A549 (cell line): Measurements from ENCODE around the gene SNX30. TPM values are rescaled to one million over a fixed set of nuclear protein-coding genes. Genes with fewer than 3 reads are reported as not detected.

Experiments used
- ATAC-seq, 2 experiments: fragments of 200-7000 bp in 1 of 2; fragments of >200 bp in 1 of 2; cut with Nextera tagmentation in 1 of 2; cut with Tn5 transposase in 1 of 2; 3 replicates each; pipeline versions ENCODE4 v1.8.0 to v1.9.1; 2018 to 2020; ENCODE audit warnings: mild to moderate bottlenecking in 1 of 2, moderate library complexity in 1 of 2
- CTCF ChIA-PET: fragments of 300-600 bp; sonication (Branson Sonifier 250); formaldehyde crosslinking; extraction: SDS; loops from one replicate; lab custom pipeline; 2021; ENCODE audit warnings: antibody characterized with exemption, inconsistent platforms; lab: Yijun Ruan, JAX
- POLR2A ChIA-PET: fragments of 350-600 bp; formaldehyde crosslinking; extraction: SDS; loops from one replicate; lab custom pipeline; 2021; ENCODE audit warnings: antibody characterized with exemption, inconsistent platforms; lab: Yijun Ruan, JAX
- DNase-seq, 2 experiments: peaks; one replicate each; pipeline versions ENCODE4 v3.0.0 to v3.0.0-alpha.2; 2011 to 2016; ENCODE audit warnings: low read depth in 1 of 2, low spot score in 1 of 2
- FAIRE-seq: peaks from 2 replicates; lab custom pipeline; 2011; peaks lifted over from hg19 to GRCh38; lab: Jason Lieb, UNC
- H3K27ac ChIP-seq, 2 experiments: fragments of >200 bp; sonication (Bioruptor Twin); formaldehyde crosslinking; 3 replicates each; pipeline ENCODE4 v1.5.1; 2016 to 2017
- H3K4me1 ChIP-seq: fragments of >200 bp; sonication (Bioruptor Twin); formaldehyde crosslinking; 3 replicates; pipeline ENCODE4 v1.6.1; 2016
- H3K4me2 ChIP-seq: fragments of >200 bp; sonication (Bioruptor Twin); formaldehyde crosslinking; 3 replicates; pipeline ENCODE4 v1.6.1; 2016
- H3K4me3 ChIP-seq: fragments of >200 bp; sonication (Bioruptor Twin); formaldehyde crosslinking; 3 replicates; pipeline ENCODE4 v1.5.1; 2016
- H3K9me3 ChIP-seq: fragments of >200 bp; sonication (Bioruptor Twin); formaldehyde crosslinking; 3 replicates; pipeline ENCODE4 v1.6.1; 2016
- CEBPB ChIP-seq, 2 experiments: fragments of >200 bp in 1 of 2; sonication (Bioruptor Twin) in 1 of 2; formaldehyde crosslinking in 1 of 2; IDR thresholded peaks; 2 replicates each; pipeline ENCODE4 v1.6.1; 2012 to 2016
- EHMT2 ChIP-seq: fragments of 200-600 bp; sonication (generic); IDR thresholded peaks from 2 replicates; pipeline ENCODE4 v1.6.1; 2016; ENCODE audit warnings: antibody characterized with exemption, low read depth, mild to moderate bottlenecking, moderate library complexity
- EP300 ChIP-seq, 2 experiments: fragments of >200 bp; sonication (Bioruptor Twin); formaldehyde crosslinking; IDR thresholded peaks; 2 replicates in 1 of 2; 3 replicates in 1 of 2; pipeline ENCODE4 v1.6.1; 2016 to 2017
- ESRRA ChIP-seq: fragments of 150-350 bp; IDR thresholded peaks from 2 replicates; pipeline ENCODE4 v1.6.1; 2014; ENCODE audit warnings: mild to moderate bottlenecking, low read length, borderline replicate concordance
- FOSB ChIP-seq: fragments of 250-450 bp; sonication (Bioruptor Pico); IDR thresholded peaks from 2 replicates; pipeline ENCODE4 v1.5.0; 2020; ENCODE audit warnings: mild to moderate bottlenecking, moderate library complexity
- FOXS1 ChIP-seq: fragments of 250-450 bp; sonication (Bioruptor Pico); IDR thresholded peaks from 2 replicates; pipeline ENCODE4 v1.5.0; 2020; ENCODE audit warnings: mild to moderate bottlenecking, moderate library complexity
- HDAC2 ChIP-seq: fragments of 200-600 bp; sonication (generic); IDR thresholded peaks from 2 replicates; pipeline ENCODE4 v1.6.1; 2016
- MAFK ChIP-seq: fragments of 450-650 bp; IDR thresholded peaks from 2 replicates; pipeline ENCODE4 v1.6.1; 2014; ENCODE audit not compliant: partially characterized antibody
- NFE2L2 ChIP-seq: fragments of 150-350 bp; conservative IDR thresholded peaks from 2 replicates; pipeline ENCODE4 v1.6.1; 2014; ENCODE audit warnings: low read length
- PHF8 ChIP-seq: fragments of 200-600 bp; sonication (generic); IDR thresholded peaks from 2 replicates; pipeline ENCODE4 v1.6.1; 2016; ENCODE audit warnings: low read depth, mild to moderate bottlenecking, antibody characterized with exemption, moderate library complexity, borderline replicate concordance
- RARB ChIP-seq: fragments of 250-450 bp; sonication (Bioruptor Pico); IDR thresholded peaks from 2 replicates; pipeline ENCODE4 v1.8.0; 2021; ENCODE audit warnings: mild to moderate bottlenecking, moderate library complexity
- RFX5 ChIP-seq: fragments of 450-650 bp; IDR thresholded peaks from 2 replicates; pipeline ENCODE4 v1.7.1; 2014; ENCODE audit warnings: antibody characterized with exemption, mild to moderate bottlenecking, moderate library complexity
- RNF2 ChIP-seq: fragments of 200-600 bp; sonication (generic); IDR thresholded peaks from 2 replicates; pipeline ENCODE4 v1.6.1; 2016; ENCODE audit warnings: low read depth, mild to moderate bottlenecking, antibody characterized with exemption, moderate library complexity, borderline replicate concordance
- TFCP2L1 ChIP-seq: fragments of 250-450 bp; sonication (Bioruptor Pico); IDR thresholded peaks from 2 replicates; pipeline ENCODE4 v1.5.0; 2021; ENCODE audit warnings: mild to moderate bottlenecking
- ZC3H11A ChIP-seq: fragments of 450-650 bp; IDR thresholded peaks from 2 replicates; pipeline ENCODE4 v1.6.1; 2014; ENCODE audit warnings: antibody characterized with exemption, mild to moderate bottlenecking
- ZSCAN20 ChIP-seq: fragments of 250-450 bp; sonication (Bioruptor Pico); IDR thresholded peaks from 2 replicates; pipeline ENCODE4 v1.8.0; 2022; ENCODE audit warnings: mild to moderate bottlenecking, moderate library complexity
- WGBS: methylation state at CpG from one replicate; pipeline ENCODE4 v1.1.6; 2017; ENCODE audit errors: missing lambda C conversion rate; 5-methylcytosine and 5-hydroxymethylcytosine counted together
- polyA plus RNA-seq, 4 experiments: library from polyadenylated mRNA; depleted of rRNA in 3 of 4; stranded (reverse); fragments of >200 nt; fragmentation: RNase III in 1 of 4; extraction: RNeasy Plus Mini Kit Qiagen cat#74134 plus additional on column Dnase treatment in 1 of 4; gene quantifications; 2 replicates in 3 of 4; 3 replicates in 1 of 4; pipeline ENCODE4 v1.2.3, GENCODE V29; 2011 to 2017
- TF ChIP-seq, protein P1 (sequence below): fragments of 250-450 bp; sonication (Bioruptor Pico); IDR thresholded peaks from 2 replicates; pipeline ENCODE4 v1.5.0; 2020; ENCODE audit warnings: low read depth, mild to moderate bottlenecking, moderate library complexity
- TF ChIP-seq, protein P2 (sequence below): fragments of >200 bp; sonication (Bioruptor Twin); formaldehyde crosslinking; IDR thresholded peaks from 3 replicates; pipeline ENCODE4 v1.6.1; 2016

The SNX30 gene
- polyA plus RNA-seq, 2 of the 4 experiments (the other 2 are of a cell fraction), result 3.1 to 3.6 TPM

DNA sequence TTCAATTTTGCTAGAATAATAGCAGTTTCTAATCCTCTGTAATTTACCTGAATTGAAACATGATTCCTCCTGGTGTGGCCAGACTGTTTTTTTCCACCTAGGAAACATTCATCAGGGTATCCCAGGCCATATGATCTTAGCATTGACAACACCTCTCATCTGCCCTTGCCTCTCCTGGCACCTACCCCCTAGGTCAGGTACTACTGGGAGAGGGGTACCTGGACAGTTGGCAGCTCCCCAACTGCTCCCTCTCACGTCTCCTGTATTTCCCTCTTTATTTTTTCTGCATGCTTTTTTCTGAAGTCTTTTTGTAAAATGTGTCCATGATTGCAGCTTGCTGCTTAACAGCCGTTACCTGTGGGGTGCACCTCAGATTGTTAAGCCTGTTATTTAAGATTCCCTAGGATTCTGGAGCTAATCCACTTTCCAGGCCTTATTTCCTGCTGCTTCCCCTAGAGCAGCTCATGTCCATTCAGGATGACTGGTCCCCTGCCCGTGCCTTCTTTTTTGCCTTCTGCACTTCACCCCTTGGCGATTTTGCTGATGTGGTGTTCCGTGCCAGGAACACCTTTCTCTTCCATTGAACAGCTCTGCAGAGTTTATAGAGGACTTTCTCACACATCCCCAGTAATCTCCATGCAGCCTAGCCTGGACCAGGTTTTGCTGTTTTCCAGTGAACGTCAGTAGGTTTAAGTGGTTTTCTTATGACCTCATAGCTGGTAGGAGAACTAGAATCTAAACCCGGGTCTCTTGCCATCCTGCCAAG, 33.6 kb downstream of the SNX30 start:
- ChIA-PET POLR2A (no interaction called here), CTCF (no interaction called here)
- Histone ChIP-seq H3K9me3 (no peaks in the 10 kb centered on the region), H3K4me1 (no peaks in the 10 kb centered on the region), H3K4me3 (no peak overlapping the region), H3K4me2 (no peak overlapping the region), H3K27ac (no peak overlapping the region)
- TF ChIP-seq MAFK (peak; percentile 15), TFCP2L1 (CRISPR knock-in tag) (no peak)
- no peak for DNase-seq
- WGBS, result 42% methylated on average over 7 of the region's 7 CpGs
- no peak for FAIRE-seq
- no peak for ATAC-seq

DNA sequence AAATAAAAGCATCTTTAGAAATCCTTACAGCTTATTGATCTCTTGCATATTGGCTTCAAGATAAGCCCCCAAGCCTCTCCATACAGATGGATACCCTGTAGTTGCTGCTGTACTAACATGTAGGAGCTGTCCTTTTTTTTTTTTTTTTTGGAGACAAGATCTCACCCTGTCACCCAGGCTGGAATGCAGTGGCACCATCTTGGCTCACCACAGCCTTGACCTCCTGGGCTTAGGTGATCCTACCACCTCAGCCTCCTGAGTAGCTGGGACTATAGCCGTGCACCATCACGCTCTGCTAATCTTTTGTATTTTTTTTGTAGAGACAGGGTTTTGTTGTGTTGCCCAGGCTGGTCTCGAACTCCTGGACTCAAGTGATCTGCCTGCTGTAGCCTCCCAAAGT, 35.4 kb downstream of the SNX30 start:
- H3K4me3 ChIP-seq, result no peak overlapping the region
- no peaks in the 10 kb centered on the region for H3K4me1 ChIP-seq
- H3K4me2 ChIP-seq, result no peak overlapping the region
- no peaks in the 10 kb centered on the region for H3K9me3 ChIP-seq
- no peak for ATAC-seq
- WGBS, result 80% methylated on average over 3 of the region's 3 CpGs
- TF ChIP-seq PHF8 (no peak), ZC3H11A (no peak), HDAC2 (no peak), RNF2 (no peak), EP300 (IDR thresholded peaks at IDR 0.05) (no peak), FOXS1 (no peak), RARB (CRISPR knock-in tag) (no peak), ZSCAN20 (no peak), MAFK (no peak), RFX5 (no peak), EHMT2 (no peak), FOSB (CRISPR knock-in tag) (no peak), NFE2L2 (no peak)
- TF ChIP-seq, protein P1, sequence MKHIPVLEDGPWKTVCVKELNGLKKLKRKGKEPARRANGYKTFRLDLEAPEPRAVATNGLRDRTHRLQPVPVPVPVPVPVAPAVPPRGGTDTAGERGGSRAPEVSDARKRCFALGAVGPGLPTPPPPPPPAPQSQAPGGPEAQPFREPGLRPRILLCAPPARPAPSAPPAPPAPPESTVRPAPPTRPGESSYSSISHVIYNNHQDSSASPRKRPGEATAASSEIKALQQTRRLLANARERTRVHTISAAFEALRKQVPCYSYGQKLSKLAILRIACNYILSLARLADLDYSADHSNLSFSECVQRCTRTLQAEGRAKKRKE (CRISPR knock-in tag), result no peak
- TF ChIP-seq, protein P2, sequence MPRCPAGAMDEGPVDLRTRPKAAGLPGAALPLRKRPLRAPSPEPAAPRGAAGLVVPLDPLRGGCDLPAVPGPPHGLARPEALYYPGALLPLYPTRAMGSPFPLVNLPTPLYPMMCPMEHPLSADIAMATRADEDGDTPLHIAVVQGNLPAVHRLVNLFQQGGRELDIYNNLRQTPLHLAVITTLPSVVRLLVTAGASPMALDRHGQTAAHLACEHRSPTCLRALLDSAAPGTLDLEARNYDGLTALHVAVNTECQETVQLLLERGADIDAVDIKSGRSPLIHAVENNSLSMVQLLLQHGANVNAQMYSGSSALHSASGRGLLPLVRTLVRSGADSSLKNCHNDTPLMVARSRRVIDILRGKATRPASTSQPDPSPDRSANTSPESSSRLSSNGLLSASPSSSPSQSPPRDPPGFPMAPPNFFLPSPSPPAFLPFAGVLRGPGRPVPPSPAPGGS, result no peak
- TF ChIP-seq, all 56 proteins: peak for 0
- no peak for FAIRE-seq
- POLR2A ChIA-PET, result interaction anchor here (0.6 kb wide), 1 partner anchor 36 kb away, joined by 3 read pairs; no protein-coding TSS in a partner anchor
- CTCF ChIA-PET, result interaction anchor here (0.6 to 1.9 kb wide), 5 partner anchors 10 to 34 kb away, joined by 3 to 6 read pairs (median 3); no protein-coding TSS in a partner anchor
- no peak for DNase-seq
- no peak overlapping the region for H3K27ac ChIP-seq

DNA sequence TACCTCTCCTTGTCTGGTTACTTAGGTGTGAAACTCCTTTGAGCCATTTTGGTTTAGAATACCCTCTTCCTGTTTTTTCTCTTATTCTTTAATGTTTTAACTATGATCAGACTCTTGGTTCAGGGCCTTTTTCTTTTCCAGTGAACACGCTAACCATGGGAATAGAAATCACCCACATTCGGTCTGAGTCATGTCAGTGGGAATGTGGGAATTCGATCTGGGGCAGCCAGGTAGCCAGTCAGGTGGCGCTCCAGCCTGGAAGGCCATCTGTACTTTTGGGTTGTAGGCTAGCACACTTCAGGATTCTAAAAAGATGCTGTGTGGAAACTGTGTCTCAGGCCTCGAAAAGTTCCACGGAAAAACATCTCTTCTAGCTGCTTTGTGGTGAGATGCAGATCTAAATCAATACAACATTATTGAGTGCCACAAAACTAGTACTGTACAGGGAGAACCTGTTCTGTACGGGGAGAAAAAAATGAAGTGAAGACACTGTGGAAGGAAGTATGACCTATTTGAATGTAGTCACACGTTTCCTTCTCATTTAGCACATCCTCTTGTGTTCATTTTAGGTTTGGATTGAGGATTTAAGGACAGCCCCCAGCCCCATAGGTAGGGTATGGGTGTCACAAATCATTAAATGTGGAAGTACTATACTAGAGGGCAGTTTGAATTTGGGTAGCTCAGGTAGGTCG, 36.4 kb downstream of the SNX30 start:
- ChIA-PET POLR2A (no interaction called here), CTCF (interaction anchor here (0.6 to 1.9 kb wide), 4 partner anchors 9 to 48 kb away, joined by 3 to 6 read pairs (median 4); no protein-coding TSS in a partner anchor)
- Histone ChIP-seq H3K4me1 (no peaks in the 10 kb centered on the region), H3K9me3 (no peaks in the 10 kb centered on the region), H3K27ac (no peak overlapping the region), H3K4me2 (no peak overlapping the region), H3K4me3 (no peak overlapping the region)
- 65% methylated on average over 9 of the region's 9 CpGs for WGBS
- TF ChIP-seq FOSB (CRISPR knock-in tag), result no peak
- TF ChIP-seq CEBPB (IDR thresholded peaks at IDR 0.05), result no peak
- TF ChIP-seq RFX5, result no peak
- no peak for TF ChIP-seq ESRRA
- DNase-seq (no peak), ATAC-seq (no peak), FAIRE-seq (no peak)
